ENCODE data around the gene ACAP3. TPM values are rescaled to one million over a fixed set of nuclear protein-coding genes. Genes with fewer than 3 reads are reported as not detected.

ACAP3 gene
- polyA plus RNA-seq, 4 donors = 28.6 to 71.1 (median 50.6) TPM

GRCh38 chr1:1259119-1259488 lies 48.6 kb downstream of the ACAP3 start:
- peaks cover 19 to 91% (median 27%) of the 10 kb centered on the region in 3 donors for H3K36me3 ChIP-seq (ENCODE audit: control insufficient read depth in 3 of 3, insufficient read depth in 2 of 3, low read depth in 1 of 3, low read length in 3 of 3)
- 96 to 97% (median 97%) methylated on average over 22 of the region's 22 CpGs for WGBS, 3 donors
- no peak overlapping the region for H3K4me3 ChIP-seq (ENCODE audit: low read depth in 1 of 3, low read length in 3 of 3)
- DNase-seq = no peak
- no peaks in the 10 kb centered on the region for H3K4me1 ChIP-seq (ENCODE audit: control insufficient read depth in 3 of 3, insufficient read depth in 2 of 3, low read depth in 1 of 3, low read length in 2 of 3)
- H3K27me3 ChIP-seq (ENCODE audit: control insufficient read depth in 3 of 3, insufficient read depth in 3 of 3, low read length in 3 of 3) = no peaks in the 10 kb centered on the region
- no peaks in the 10 kb centered on the region for H3K9me3 ChIP-seq (ENCODE audit: control insufficient read depth in 2 of 2, insufficient read depth in 1 of 2, low read depth in 1 of 2, low read length in 1 of 2)
- H3K27ac ChIP-seq (ENCODE audit: low read depth in 1 of 3, low read length in 2 of 3) = no peak overlapping the region
- no peak for FAIRE-seq

- Histone ChIP-seq H3K27ac (ENCODE audit: low read depth in 1 of 3, low read length in 2 of 3) (no peak overlapping the region), H3K36me3 (ENCODE audit: control insufficient read depth in 3 of 3, insufficient read depth in 2 of 3, low read depth in 1 of 3, low read length in 3 of 3) (peaks cover 9 to 89% (median 22%) of the 10 kb centered on the region in 3 donors), H3K27me3 (ENCODE audit: control insufficient read depth in 3 of 3, insufficient read depth in 3 of 3, low read length in 3 of 3) (no peaks in the 10 kb centered on the region), H3K4me3 (ENCODE audit: low read depth in 1 of 3, low read length in 3 of 3) (no peak overlapping the region), H3K9me3 (ENCODE audit: control insufficient read depth in 2 of 2, insufficient read depth in 1 of 2, low read depth in 1 of 2, low read length in 1 of 2) (no peaks in the 10 kb centered on the region), H3K4me1 (ENCODE audit: control insufficient read depth in 3 of 3, insufficient read depth in 2 of 3, low read depth in 1 of 3, low read length in 2 of 3) (no peaks in the 10 kb centered on the region)
- FAIRE-seq (no peak), DNase-seq (no peak)
- WGBS, 3 donors = 94 to 96% (median 95%) methylated on average over 26 to 31 of the region's 31 CpGs
Observed at GRCh38 chr1:1256956-1257871, 50.5 kb downstream of the ACAP3 start.

- WGBS, 3 donors = 89 to 94% (median 94%) methylated on average over 10 of the region's 10 CpGs
- DNase-seq = no peak
- Histone ChIP-seq H3K36me3 (ENCODE audit: control insufficient read depth in 3 of 3, insufficient read depth in 2 of 3, low read depth in 1 of 3, low read length in 3 of 3) (peaks cover 3 to 82% (median 19%) of the 10 kb centered on the region in 3 donors), H3K27ac (ENCODE audit: low read depth in 1 of 3, low read length in 2 of 3) (no peak overlapping the region), H3K4me3 (ENCODE audit: low read depth in 1 of 3, low read length in 3 of 3) (no peak overlapping the region), H3K9me3 (ENCODE audit: control insufficient read depth in 2 of 2, insufficient read depth in 1 of 2, low read depth in 1 of 2, low read length in 1 of 2) (no peaks in the 10 kb centered on the region), H3K27me3 (ENCODE audit: control insufficient read depth in 3 of 3, insufficient read depth in 3 of 3, low read length in 3 of 3) (no peaks in the 10 kb centered on the region), H3K4me1 (ENCODE audit: control insufficient read depth in 3 of 3, insufficient read depth in 2 of 3, low read depth in 1 of 3, low read length in 2 of 3) (no peaks in the 10 kb centered on the region)
- no peak for FAIRE-seq
Observed at GRCh38 chr1:1255611-1256010, 52.1 kb downstream of the ACAP3 start.

GRCh38 chr1:1255078-1255477 lies 52.7 kb downstream of the ACAP3 start:
- Histone ChIP-seq H3K27ac (ENCODE audit: low read depth in 1 of 3, low read length in 2 of 3) (no peak overlapping the region), H3K36me3 (ENCODE audit: control insufficient read depth in 3 of 3, insufficient read depth in 2 of 3, low read depth in 1 of 3, low read length in 3 of 3) (peaks cover 3 to 78% (median 19%) of the 10 kb centered on the region in 3 donors), H3K4me3 (ENCODE audit: low read depth in 1 of 3, low read length in 3 of 3) (no peak overlapping the region), H3K27me3 (ENCODE audit: control insufficient read depth in 3 of 3, insufficient read depth in 3 of 3, low read length in 3 of 3) (no peaks in the 10 kb centered on the region), H3K9me3 (ENCODE audit: control insufficient read depth in 2 of 2, insufficient read depth in 1 of 2, low read depth in 1 of 2, low read length in 1 of 2) (no peaks in the 10 kb centered on the region), H3K4me1 (ENCODE audit: control insufficient read depth in 3 of 3, insufficient read depth in 2 of 3, low read depth in 1 of 3, low read length in 2 of 3) (no peaks in the 10 kb centered on the region)
- DNase-seq (no peak), FAIRE-seq (no peak)
- WGBS, 3 donors = 94 to 95% (median 94%) methylated on average over 26 of the region's 26 CpGs

- no peaks in the 10 kb centered on the region for H3K27me3 ChIP-seq (ENCODE audit: control insufficient read depth in 3 of 3, insufficient read depth in 3 of 3, low read length in 3 of 3)
- H3K4me3 ChIP-seq (ENCODE audit: low read depth in 1 of 3, low read length in 3 of 3) = no peak overlapping the region
- H3K9me3 ChIP-seq (ENCODE audit: control insufficient read depth in 2 of 2, insufficient read depth in 1 of 2, low read depth in 1 of 2, low read length in 1 of 2) = no peaks in the 10 kb centered on the region
- peaks cover 3 to 74% (median 19%) of the 10 kb centered on the region in 3 donors for H3K36me3 ChIP-seq (ENCODE audit: control insufficient read depth in 3 of 3, insufficient read depth in 2 of 3, low read depth in 1 of 3, low read length in 3 of 3)
- no peak overlapping the region for H3K27ac ChIP-seq (ENCODE audit: low read depth in 1 of 3, low read length in 2 of 3)
- no peaks in the 10 kb centered on the region for H3K4me1 ChIP-seq (ENCODE audit: control insufficient read depth in 3 of 3, insufficient read depth in 2 of 3, low read depth in 1 of 3, low read length in 2 of 3)
- 86 to 89% (median 86%) methylated on average over 21 of the region's 21 CpGs for WGBS, 3 donors
- FAIRE-seq (no peak), DNase-seq (no peak)
Observed at GRCh38 chr1:1254667-1254998, 53.1 kb downstream of the ACAP3 start.

GRCh38 chr1:1253972-1254666 lies 53.6 kb downstream of the ACAP3 start:
- 94 to 96% (median 94%) methylated on average over 43 to 50 of the region's 50 CpGs for WGBS, 3 donors
- DNase-seq (no peak), FAIRE-seq (no peak)
- Histone ChIP-seq H3K27me3 (ENCODE audit: control insufficient read depth in 3 of 3, insufficient read depth in 3 of 3, low read length in 3 of 3) (no peaks in the 10 kb centered on the region), H3K9me3 (ENCODE audit: control insufficient read depth in 2 of 2, insufficient read depth in 1 of 2, low read depth in 1 of 2, low read length in 1 of 2) (no peaks in the 10 kb centered on the region), H3K4me1 (ENCODE audit: control insufficient read depth in 3 of 3, insufficient read depth in 2 of 3, low read depth in 1 of 3, low read length in 2 of 3) (no peaks in the 10 kb centered on the region), H3K27ac (ENCODE audit: low read depth in 1 of 3, low read length in 2 of 3) (no peak overlapping the region), H3K4me3 (ENCODE audit: low read depth in 1 of 3, low read length in 3 of 3) (no peak overlapping the region), H3K36me3 (ENCODE audit: control insufficient read depth in 3 of 3, insufficient read depth in 2 of 3, low read depth in 1 of 3, low read length in 3 of 3) (peaks cover 3 to 69% (median 19%) of the 10 kb centered on the region in 3 donors)

- Histone ChIP-seq H3K36me3 (ENCODE audit: control insufficient read depth in 3 of 3, insufficient read depth in 2 of 3, low read depth in 1 of 3, low read length in 3 of 3) (peaks cover 3 to 61% (median 19%) of the 10 kb centered on the region in 3 donors), H3K27me3 (ENCODE audit: control insufficient read depth in 3 of 3, insufficient read depth in 3 of 3, low read length in 3 of 3) (no peaks in the 10 kb centered on the region), H3K27ac (ENCODE audit: low read depth in 1 of 3, low read length in 2 of 3) (no peak overlapping the region), H3K9me3 (ENCODE audit: control insufficient read depth in 2 of 2, insufficient read depth in 1 of 2, low read depth in 1 of 2, low read length in 1 of 2) (no peaks in the 10 kb centered on the region), H3K4me1 (ENCODE audit: control insufficient read depth in 3 of 3, insufficient read depth in 2 of 3, low read depth in 1 of 3, low read length in 2 of 3) (no peaks in the 10 kb centered on the region), H3K4me3 (ENCODE audit: low read depth in 1 of 3, low read length in 3 of 3) (no peak overlapping the region)
- FAIRE-seq = no peak
- no peak for DNase-seq
- WGBS, 3 donors = 88 to 90% (median 88%) methylated on average over 12 of the region's 12 CpGs
Observed at GRCh38 chr1:1253314-1253713, 54.4 kb downstream of the ACAP3 start.

- Histone ChIP-seq H3K27me3 (ENCODE audit: control insufficient read depth in 3 of 3, insufficient read depth in 3 of 3, low read length in 3 of 3) (peaks cover 8 to 18% (median 18%) of the 10 kb centered on the region in 3 donors), H3K36me3 (ENCODE audit: control insufficient read depth in 3 of 3, insufficient read depth in 2 of 3, low read depth in 1 of 3, low read length in 3 of 3) (peaks cover 3 to 43% (median 11%) of the 10 kb centered on the region in 3 donors), H3K27ac (ENCODE audit: low read depth in 1 of 3, low read length in 2 of 3) (no peak overlapping the region), H3K4me1 (ENCODE audit: control insufficient read depth in 3 of 3, insufficient read depth in 2 of 3, low read depth in 1 of 3, low read length in 2 of 3) (peaks cover 0 to 4% (median 0%) of the 10 kb centered on the region in 3 donors), H3K4me3 (ENCODE audit: low read depth in 1 of 3, low read length in 3 of 3) (no peak overlapping the region), H3K9me3 (ENCODE audit: control insufficient read depth in 2 of 2, insufficient read depth in 1 of 2, low read depth in 1 of 2, low read length in 1 of 2) (no peaks in the 10 kb centered on the region)
- DNase-seq = no peak
- WGBS, 3 donors = 61 to 80% (median 68%) methylated on average over 16 of the region's 16 CpGs
- no peak for FAIRE-seq
Observed at GRCh38 chr1:1250786-1251284, 56.9 kb downstream of the ACAP3 start.
